Measurements from ENCODE around the gene DCLK2.

DCLK2 gene

DNA sequence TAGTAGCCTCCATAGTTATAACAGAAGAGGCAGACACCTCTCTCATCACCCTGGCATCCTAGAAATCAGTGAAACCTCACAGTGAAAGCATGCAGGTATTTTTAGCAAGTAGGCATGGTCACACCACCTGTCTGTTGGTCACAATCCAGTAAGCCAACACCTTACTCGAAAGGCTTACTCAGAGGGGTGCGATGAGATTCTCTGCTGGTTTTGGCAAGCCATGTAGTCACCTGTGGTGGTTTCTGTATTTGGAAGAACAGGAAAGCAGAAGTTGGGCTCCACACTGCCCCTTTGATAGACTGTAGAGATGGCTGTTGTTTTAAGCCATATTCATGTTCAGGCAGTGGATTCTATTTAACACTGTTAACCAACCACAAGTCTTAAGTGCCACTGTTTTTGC, 134.7 kb downstream of the DCLK2 start:
- no peak for DNase-seq

DNA sequence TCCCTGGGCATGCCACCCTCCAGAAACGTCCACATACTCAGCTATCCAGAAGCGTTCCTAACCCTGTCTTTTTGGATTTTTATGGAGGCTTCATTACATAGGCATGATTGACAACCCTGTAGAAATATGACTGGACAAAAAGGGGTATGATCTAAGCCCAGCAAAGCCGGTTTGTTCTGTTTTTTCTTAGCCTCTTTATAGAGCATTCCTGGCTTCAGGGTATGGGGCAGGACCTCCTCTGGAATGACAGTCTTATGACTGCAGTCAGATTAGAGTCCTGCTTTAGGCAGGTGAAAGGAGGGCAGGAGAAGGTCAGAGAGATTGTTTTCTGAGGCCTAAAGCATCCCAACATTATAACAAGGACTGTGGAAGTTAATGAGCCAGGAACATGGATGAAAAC, 137.4 kb downstream of the DCLK2 start:
- no peak for DNase-seq

DNA sequence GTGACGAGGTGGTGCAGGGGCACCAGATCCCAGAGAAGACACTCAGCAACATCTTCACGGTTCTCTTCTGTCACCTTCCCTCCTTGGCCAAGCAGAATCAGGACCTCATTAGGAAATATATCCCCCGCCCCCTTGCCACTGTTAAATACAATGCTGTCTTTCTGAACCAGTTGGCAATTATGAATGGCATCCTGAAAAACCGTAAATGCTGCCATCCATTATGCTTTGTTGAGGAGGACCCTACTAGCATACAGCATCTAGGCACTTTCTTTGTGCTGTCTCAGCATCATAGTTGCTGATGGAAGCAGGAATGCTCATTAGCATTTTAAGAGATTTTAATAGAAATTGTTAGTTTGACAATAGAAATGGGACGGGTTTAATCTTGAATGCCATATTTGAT, 138.5 kb downstream of the DCLK2 start:
- no peak for DNase-seq

DNA sequence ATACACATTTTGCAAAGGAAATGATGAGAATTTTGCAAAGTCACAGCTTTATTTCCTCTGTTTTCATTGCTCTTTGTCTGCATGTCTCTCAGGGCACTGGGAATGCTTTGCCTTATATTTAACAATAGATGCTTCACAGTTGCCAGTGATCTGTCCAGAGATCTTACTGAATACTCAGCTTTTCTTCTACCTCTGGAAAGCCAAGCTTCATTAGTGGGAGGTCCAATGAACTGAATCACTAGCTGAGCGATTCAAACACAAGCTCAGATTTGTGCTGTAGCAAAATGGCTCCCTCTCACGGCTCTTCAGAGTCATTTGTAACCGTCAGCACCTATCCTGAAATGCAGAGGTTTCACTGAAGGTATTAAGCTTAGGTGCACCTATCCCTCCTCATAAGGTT, 138.9 kb downstream of the DCLK2 start:
- no peak for DNase-seq

DNA sequence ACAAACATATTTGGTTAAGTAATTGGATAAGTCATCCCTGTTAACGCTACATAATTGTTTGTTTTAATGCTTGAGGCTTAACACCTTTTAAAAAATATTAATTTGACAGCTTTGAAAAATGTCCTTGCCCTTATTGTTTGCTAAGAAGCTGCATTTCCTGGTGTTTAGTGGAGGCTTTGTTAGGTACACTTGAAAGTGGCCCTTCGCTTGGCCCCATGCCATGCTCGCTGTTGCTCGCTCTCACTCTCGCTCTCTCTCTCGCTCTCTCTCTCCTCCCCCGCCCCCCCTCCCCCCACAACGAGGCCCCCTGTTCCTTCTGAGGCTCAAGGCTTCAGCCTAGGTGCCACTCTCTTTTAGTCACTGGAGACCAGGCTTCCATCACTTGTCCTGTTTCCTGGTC, 139.6 kb downstream of the DCLK2 start:
- DNase-seq: no peak

DNA sequence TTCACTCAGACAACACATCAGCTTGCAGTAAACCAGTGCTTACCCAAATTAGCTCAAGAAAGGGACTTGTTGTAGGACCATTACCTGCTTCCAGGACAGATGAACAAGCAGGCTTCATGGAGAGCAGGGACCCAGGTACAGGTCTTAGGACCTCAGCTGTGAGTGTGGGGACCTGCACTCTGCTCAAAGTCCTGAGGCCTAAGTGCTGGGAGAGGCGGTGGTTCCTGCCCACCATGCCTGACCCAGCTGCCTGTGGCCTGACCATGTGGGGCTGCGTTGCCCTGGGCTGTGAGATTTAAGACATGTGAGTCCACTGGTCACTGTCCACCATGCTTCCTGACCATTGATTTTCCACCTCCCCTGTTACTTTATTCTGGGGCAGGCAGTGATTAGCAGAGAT, 140.2 kb downstream of the DCLK2 start:
- DNase-seq: no peak

DNA sequence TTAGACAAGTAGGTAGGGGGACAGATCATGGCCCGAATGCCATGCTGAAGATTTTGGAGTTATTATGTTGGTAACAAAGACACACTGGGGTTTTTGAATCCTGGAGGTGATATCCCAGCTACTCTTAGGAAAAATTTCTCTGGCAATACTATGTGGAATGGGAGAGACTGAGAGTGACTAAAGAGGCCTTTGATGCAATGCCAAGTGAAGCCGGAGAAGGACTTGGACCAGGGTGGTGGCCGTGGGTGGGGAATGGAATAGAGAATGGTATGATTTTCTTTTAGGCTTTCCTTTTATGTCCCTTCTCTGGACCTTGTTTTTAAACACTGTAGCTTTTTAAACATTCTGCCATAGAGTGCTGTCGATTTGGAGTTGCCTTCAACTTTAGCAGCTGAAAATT, 141.6 kb downstream of the DCLK2 start:
- DNase-seq: no peak

DNA sequence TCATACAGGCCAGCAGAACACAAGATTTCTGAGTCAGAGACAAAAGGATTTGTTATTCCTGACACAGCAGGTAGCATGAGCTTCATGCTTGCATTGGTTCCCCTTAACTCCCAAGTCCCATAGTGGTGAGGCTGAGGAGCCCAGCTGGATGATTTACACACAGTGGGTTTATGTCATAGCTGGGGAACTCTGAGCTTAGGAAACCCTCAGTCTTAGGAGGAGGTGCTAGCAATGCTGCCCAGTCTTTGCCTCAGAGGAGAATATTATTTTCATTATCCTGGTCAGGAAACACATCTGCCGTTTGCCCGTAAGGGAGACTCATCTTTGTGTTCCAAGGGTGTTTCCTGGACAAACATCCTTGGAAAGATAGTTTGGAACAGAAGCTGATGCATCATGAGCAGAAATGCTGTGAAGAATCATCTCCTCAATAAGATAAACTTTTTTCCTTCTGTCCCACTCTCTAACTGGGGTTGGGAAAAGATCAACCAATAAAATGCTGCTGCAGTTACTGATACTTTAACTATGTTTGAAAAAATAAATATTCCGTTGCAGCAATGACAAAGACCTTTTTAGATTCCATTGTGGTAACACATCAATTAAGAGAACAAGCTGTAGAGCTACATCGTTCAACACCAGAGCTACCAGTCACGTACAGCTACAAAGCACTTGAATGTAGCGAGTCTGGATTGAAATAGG, 146.8 kb downstream of the DCLK2 start:
- no peak for DNase-seq

DNA sequence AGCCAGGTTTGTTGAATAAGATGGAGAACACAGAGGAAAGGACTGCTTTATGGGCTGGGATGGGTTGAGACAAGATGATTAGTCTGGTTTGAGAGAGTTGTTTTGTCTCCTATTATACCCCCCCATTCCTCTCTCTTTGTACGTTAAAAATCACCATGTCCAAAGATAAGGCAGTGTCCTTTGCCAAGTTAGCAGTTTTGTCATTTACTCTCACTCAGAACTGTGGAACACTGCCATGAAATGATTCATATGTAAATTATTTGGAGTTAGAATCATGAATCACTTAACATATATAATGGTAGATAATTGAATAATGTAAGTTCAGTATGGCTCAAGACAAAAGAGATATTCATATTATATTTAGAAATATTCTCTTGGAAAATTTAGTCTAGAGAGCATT, 151.3 kb downstream of the DCLK2 start:
- no peak for DNase-seq

DNA sequence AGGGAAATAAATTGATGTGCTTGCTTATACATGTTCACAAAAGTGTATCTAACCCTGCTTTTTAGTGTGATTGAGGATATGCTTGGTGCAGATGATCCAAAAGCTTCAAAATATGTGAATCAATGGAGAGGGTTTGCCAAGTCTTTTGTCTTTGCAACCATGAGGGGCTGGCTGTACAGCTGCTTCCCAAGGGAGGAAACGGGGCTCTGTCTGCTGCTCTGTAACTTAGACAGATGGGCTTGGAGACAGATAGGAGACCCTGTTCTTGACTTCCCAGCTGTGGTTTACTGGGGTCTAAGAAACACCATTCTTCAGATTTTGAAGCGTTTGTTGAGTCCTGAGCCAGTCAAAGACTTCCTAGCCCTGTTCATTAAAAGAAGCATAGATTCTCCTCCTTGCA, 152.3 kb downstream of the DCLK2 start:
- no peak for DNase-seq

DNA sequence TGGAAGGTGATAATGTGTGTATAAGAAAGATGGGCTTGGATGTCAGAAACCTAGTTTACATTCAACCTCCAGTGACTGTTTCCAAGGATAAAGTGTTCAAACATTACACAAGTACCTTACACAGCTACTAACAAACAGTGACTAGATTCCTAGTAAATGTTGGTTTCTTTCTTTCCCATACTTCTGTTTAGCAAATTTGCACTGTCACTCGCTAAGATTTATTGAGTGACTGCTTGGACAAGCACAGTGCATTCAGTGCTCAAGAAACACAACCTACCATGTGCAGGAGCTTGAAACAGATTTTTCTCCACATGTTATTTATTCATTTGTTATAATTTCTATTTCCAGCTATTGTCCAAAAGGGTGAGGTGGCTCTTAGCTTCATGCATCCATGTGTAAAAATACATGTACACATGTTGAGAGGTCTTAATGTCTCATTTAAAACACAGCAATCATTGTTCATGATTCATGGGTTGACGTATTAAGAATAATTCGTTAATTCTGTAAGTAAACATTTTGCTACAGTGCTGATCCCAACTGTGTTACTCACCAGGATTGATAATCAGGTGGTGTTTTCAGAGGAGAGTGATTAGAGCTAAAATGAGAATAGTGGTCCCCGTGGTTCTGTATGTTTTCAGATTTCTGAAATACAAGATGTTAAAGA, 153.0 kb downstream of the DCLK2 start:
- DNase-seq: no peak

DNA sequence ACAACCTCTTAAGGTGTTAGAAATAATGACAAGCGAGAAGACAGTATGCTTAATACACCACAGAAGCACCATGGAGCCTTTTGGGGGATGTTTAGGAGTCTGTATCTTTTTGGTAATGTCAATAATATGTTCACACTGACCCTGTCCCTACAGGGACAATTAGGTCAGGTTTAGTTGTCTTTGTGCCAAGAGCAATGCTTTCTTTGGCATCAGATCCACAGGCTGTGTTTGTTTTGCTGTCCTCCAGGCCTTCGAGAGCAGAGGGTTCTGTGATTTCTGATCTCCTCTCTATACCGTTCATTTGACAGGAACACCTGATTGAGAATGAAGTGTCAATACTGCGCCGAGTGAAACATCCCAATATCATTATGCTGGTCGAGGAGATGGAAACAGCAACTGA, 153.8 kb downstream of the DCLK2 start:
- DNase-seq: no peak

DNA sequence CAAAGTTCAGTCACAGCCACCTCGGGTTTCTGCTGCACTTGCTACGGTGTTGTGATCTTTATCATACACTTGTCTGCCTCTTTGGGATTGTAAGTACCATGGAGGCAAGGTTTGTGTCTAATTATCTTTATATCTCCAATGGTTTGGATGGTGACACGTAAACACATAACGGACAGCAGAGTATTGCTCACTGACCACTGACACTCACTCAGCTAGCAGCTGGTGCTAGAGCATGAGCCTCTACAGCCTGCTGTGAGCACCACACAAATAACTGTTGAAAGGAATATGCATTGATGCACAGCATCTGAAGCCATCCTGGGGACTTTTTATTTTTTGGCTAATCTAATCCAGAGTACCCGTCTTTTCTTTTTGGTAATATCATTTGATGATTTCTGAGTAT, 156.0 kb downstream of the DCLK2 start:
- DNase-seq: no peak

DNA sequence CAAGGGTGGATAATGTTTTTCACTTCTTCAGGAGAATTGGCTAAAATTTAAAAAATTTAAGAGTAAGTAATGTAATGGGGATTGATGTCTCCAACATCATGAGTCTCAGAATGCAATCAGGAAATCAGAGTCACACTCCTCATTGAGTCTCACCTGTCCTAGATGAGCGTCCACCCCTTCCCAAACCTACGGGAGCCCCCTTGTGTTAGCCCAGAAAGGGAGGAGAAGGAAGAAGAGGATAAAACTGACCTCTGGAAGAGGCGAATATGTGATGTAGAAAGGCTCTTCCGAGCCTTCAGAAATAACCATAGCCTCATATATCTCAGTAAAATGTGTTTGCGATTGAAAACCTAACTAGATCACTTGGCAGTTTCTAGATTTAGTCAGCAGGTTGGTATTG, 157.1 kb downstream of the DCLK2 start:
- DNase-seq: no peak

DNA sequence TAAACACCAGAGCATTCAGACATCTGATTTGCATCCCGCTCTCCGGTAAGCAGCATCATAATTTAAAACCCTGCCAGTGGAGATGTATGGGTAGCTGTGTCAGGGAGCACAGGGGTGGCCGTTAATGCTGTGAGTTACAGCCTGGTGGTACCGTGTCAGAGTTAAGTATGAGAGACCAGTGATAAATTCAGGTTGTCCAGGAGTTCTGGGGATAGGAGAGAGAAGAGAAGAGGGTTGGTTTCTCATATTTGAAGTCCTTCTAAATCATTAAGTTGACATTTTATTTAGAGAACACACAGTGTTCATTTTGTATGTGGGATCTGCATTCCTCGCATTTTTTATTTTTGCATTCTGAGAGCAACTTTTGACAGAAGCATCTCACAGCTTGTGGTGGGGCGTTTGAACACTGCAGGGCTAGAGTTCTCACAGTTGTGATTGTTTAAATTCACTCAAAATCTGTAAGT, 157.6 kb downstream of the DCLK2 start:
- DNase-seq: no peak

DNA sequence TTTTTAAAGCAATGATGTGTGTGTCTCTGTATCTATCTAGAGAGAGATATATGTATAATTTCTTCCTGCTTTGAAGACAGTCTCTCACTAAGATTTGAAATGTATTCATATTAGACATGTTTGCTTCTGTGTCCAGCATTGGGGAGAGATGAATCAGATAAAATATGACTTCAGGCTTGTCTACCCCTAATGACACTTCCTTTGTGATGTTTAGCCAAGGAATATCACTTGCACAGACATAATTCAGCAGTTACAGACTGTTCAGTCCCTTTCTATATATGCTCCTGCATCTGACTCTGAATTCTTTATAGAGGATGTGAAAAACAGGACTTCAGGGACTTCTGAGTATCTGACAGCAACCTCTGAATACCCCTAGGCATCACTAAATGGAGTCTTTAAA, 158.4 kb downstream of the DCLK2 start:
- DNase-seq: no peak

DNA sequence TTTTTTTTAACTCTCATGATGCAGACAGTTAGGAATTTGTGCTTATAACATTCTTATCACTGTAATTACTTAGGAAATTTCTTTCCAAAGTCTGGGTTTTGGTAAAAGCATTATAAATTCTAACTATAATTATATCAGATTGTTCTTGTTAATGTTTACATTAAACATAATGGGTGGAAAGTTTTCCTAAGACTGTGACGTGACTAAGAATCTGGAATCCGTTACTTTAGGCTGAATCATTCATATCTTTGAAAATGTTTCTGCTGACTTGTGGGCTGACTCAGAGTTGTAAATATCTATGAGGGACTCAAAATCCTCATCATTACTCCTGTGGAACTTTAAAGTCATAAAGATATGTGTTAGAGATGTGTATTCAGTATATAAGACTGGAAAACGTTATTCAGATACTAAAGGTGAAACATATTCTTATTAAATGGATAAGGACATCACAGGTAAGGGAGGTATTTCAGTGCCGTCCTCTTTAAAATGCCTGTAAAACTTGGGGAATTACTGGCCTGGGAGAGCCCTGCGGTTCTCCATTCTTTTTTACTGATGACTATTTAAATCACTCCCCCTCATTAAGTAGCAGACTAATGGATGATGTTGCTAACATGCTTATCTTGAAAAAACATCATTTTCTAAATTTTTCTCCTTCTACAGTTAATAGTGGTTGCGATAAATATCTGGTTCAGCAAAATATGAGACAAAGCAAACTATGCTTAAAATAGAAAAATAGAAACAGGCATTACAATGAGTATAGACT, 159.0 kb downstream of the DCLK2 start:
- no peak for DNase-seq

DNA sequence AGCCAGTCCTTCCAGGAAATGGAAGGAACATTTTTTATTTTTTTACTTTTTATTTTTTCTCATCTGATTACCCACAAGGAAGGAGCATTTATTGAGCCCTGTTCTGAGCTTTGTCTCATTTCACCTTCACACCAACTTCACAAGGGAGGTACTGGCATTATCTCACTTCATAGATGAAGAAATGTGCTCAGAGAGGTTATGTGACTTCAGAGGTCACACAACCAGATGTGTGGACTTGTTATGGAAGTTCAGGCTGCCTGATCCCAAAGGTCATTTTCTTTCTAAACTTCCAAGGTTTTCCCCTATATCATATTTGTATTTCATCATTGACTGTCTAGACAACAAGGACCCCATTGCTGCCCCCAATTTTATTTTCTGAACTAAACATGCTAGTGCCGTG, 160.3 kb downstream of the DCLK2 start:
- no peak for DNase-seq

DNA sequence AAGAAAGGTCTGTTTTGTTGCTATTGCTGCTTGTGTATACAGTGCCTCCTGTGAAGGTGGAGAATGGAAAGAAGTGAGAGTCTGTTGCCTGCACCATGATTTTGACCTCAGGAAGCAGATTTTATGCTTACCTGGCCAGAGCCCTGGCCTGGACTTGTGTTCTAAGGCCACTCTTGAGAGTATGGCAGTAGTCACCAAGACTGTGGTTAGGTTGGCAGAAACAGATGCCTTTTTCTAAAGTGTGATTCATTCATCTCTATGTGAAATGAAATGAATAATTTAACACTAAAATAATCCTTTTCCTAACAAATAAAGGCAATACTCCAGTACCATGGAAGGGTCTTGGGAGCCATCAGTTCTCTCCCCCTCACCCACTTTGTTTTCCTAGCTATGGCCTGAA, 161.8 kb downstream of the DCLK2 start:
- no peak for DNase-seq

DNA sequence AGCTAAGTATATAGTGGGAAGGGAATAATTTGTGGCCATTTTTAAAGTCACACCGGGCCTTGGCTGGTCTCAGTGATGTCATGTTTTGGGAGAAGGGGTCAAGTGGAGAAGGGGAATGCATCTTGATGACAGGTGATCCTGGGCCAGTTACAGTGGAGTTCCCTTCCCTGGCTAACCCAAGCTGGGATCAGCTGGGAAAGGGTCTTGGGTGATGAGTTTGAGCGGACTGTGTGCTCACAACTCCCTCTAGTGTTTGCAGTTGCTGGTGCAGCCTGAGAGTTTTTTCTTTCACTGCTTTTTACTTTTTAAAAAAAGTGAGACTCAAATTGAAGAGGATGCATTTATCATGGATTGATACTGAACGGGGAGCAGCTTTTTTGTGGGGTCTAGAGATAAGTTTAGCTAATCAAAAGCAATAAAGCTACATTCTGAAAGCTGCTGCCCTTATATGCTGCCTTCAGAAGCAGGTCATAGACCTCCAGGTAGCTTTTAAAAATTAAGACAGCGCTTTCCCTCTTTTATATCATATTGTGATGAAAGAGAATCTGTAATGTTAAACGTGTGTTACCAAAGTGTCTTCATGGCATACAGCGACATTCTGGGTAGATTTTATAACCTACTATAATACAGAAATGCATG, 164.7 kb downstream of the DCLK2 start:
- DNase-seq: no peak

DNA sequence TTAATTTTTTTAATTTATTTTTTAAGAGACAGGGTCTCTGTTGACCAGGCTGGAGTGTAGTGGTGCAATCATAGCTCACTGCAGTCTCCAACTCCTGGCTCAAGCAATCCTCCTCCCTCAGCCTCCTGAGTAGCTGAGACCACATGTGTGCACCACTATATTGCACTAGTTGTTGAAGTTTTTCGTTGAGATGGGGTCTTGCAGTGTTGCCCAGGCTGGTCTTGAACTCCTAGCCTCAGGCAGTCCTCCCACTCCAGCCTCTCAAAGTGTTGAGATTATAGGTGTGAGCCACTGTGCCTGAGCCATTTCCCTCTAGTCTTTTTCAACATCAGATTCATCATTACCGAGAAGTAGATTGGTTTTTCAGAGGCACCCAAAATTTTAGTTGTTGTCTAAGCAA, 165.7 kb downstream of the DCLK2 start:
- DNase-seq: no peak

DNA sequence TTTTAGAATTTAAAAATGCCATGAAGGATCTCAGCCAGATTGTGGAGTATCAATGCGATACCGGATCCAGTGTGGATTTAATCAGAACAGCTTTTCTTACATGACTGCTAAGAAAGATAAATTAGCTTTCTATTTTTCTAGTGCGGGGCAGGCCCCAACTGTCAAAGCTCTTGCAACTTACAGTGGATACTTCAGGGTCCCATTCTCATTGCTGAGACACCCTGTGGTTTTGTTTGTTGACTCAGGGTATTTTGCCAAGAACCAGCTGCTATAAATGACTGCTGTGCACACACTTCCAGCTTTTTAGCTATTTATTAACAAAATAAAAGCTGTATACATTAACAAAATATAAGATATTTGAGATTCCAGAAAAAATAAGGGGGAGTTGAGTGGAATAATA, 166.4 kb downstream of the DCLK2 start:
- no peak for DNase-seq

DNA sequence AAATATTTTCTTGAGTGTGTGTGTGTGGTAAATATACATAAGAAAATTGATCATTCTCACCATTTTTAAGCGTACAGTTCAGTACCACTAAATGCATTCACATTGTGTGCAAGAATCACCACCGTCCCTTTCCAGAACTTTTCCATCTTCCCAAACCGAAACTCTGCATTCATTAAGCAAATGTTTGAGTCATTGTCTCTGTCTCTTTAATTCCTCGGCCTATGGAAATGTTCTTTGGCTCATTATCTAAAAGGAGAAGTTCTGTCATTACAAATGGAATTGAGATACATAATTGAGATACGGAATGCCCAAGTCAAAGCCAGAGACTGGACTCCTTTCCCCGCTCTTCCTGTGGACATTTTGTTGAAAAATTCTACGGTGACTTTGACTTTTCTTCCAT, 168.9 kb downstream of the DCLK2 start:
- DNase-seq: no peak

DNA sequence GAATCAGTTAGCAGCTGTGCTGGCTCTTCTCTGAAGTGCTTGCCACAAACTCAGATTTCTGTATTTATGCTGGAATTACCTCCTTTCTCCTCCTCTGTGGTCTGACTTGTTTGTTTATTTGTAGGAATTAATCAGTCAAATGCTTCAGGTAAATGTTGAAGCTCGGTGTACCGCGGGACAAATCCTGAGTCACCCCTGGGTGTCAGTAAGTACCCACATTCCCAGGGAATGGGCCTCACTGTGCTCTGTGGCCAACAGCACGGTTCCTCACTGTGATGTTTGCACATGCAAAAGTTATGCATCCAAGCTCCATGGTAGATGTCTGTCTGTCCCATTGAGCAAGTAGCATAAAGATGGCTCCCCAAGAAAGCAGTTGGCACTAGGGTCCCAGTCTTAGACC, 169.9 kb downstream of the DCLK2 start:
- no peak for DNase-seq
